GM23338 (cell line): ENCODE results near the gene CADPS. TPM values are rescaled to one million over a fixed set of nuclear protein-coding genes. Genes with fewer than 3 reads are reported as not detected.

Source experiments
- ATAC-seq: fragments of 200-7000 bp; cut with Tn5 transposase; 3 replicates; pipeline ENCODE4 v1.9.1; 2020
- DNase-seq: peaks from one replicate; pipeline ENCODE4 v3.0.0-alpha.2; 2015; ENCODE audit warnings: low spot score
- H2AFZ ChIP-seq: fragments of 200-600 bp; sonication (generic); 2 replicates; pipeline ENCODE4 v1.8.0; 2016; ENCODE audit warnings: antibody characterized with exemption, mild to moderate bottlenecking, moderate library complexity
- H3F3A ChIP-seq: fragments of 200-600 bp; sonication (generic); replicated peaks from 2 replicates; pipeline ENCODE4 v1.8.0; 2017; ENCODE audit warnings: antibody characterized with exemption, mixed run types, low read depth
- H3K27ac ChIP-seq: fragments of 200-600 bp; sonication (generic); 2 replicates; pipeline ENCODE4 v1.6.1; 2016; ENCODE audit warnings: low read depth
- H3K27me3 ChIP-seq: fragments of 200-600 bp; sonication (generic); 2 replicates; pipeline ENCODE4 v1.8.0; 2016; ENCODE audit warnings: mild to moderate bottlenecking, mixed run types, moderate library complexity; ENCODE audit not compliant: insufficient read depth
- H3K36me3 ChIP-seq: fragments of 200-600 bp; sonication (generic); 2 replicates; pipeline ENCODE4 v1.8.0; 2016; ENCODE audit warnings: mild to moderate bottlenecking; ENCODE audit not compliant: insufficient read depth
- H3K4me1 ChIP-seq: fragments of 200-600 bp; sonication (generic); 2 replicates; pipeline ENCODE4 v1.8.0; 2016; ENCODE audit warnings: mild to moderate bottlenecking, moderate library complexity; ENCODE audit not compliant: insufficient read depth
- H3K4me2 ChIP-seq: fragments of 200-600 bp; sonication (generic); 2 replicates; pipeline ENCODE4 v1.7.1; 2017; ENCODE audit warnings: mixed run types
- H3K4me3 ChIP-seq: fragments of 200-600 bp; sonication (generic); 2 replicates; pipeline ENCODE4 v1.6.1; 2016; ENCODE audit warnings: mixed run types
- H3K79me2 ChIP-seq: fragments of 200-600 bp; sonication (generic); replicated peaks from 2 replicates; pipeline ENCODE4 v1.8.0; 2017; ENCODE audit warnings: mild to moderate bottlenecking; ENCODE audit not compliant: insufficient read depth
- H3K9me2 ChIP-seq: fragments of 200-600 bp; sonication (generic); 2 replicates; pipeline ENCODE4 v1.8.0; 2017; ENCODE audit not compliant: insufficient read depth
- H4K20me1 ChIP-seq: fragments of 200-600 bp; sonication (generic); replicated peaks from 2 replicates; pipeline ENCODE4 v1.8.0; 2017; ENCODE audit warnings: mild to moderate bottlenecking; ENCODE audit not compliant: insufficient read depth
- H3K27ac Mint-ChIP-seq: 2 replicates; pipeline ENCODE4 v1.8.0; 2020; ENCODE audit warnings: inconsistent platforms, mild to moderate bottlenecking, moderate library complexity, mixed read lengths
- H3K27me3 Mint-ChIP-seq: 3 replicates; pipeline ENCODE4 v1.8.0; 2022; ENCODE audit warnings: low read depth, mild to moderate bottlenecking, moderate library complexity, mixed read lengths, inconsistent platforms; ENCODE audit not compliant: insufficient read depth, poor library complexity
- H3K36me3 Mint-ChIP-seq: 3 replicates; pipeline ENCODE4 v1.8.0; 2021; ENCODE audit warnings: low read depth, mild to moderate bottlenecking, inconsistent platforms, moderate library complexity, mixed read lengths
- H3K4me1 Mint-ChIP-seq: 3 replicates; pipeline ENCODE4 v1.8.0; 2020; ENCODE audit warnings: mild to moderate bottlenecking, inconsistent platforms, mixed read lengths
- H3K4me3 Mint-ChIP-seq: 3 replicates; pipeline ENCODE4 v1.8.0; 2021; ENCODE audit warnings: moderate library complexity, mild to moderate bottlenecking, inconsistent platforms, mixed read lengths
- H3K9me3 Mint-ChIP-seq: 3 replicates; pipeline ENCODE4 v1.8.0; 2020; ENCODE audit warnings: moderate library complexity, mild to moderate bottlenecking, inconsistent platforms, mixed read lengths
- CREB1 ChIP-seq: fragments of 250-450 bp; sonication (Bioruptor Pico); IDR thresholded peaks from 2 replicates; pipeline ENCODE4 v1.5.0; 2020; ENCODE audit warnings: low read depth, mild to moderate bottlenecking, moderate library complexity
- CTCF ChIP-seq, 2 experiments: fragments of 200-600 bp in 1 of 2; sonication (generic) in 1 of 2; conservative IDR thresholded peaks; 2 replicates each; pipeline versions ENCODE4 v1.5.1 to v1.6.1; 2016 to 2017; ENCODE audit warnings: antibody characterized with exemption in 2 of 2, low read depth in 2 of 2, mild to moderate bottlenecking in 2 of 2, moderate library complexity in 1 of 2
- ETS1 ChIP-seq: IDR thresholded peaks from 2 replicates; pipeline ENCODE4 v1.6.1; 2016; ENCODE audit warnings: antibody characterized with exemption
- NANOG ChIP-seq: IDR thresholded peaks from 2 replicates; pipeline ENCODE4 v1.6.1; 2016; ENCODE audit warnings: antibody characterized with exemption, borderline replicate concordance
- POLR2AphosphoS5 ChIP-seq: IDR thresholded peaks from 2 replicates; pipeline ENCODE4 v1.6.1; 2016; ENCODE audit warnings: antibody characterized with exemption, low read depth
- ZNF114 ChIP-seq: fragments of 250-450 bp; sonication (Bioruptor Pico); IDR thresholded peaks from 2 replicates; pipeline ENCODE4 v1.5.0; 2020; ENCODE audit warnings: mild to moderate bottlenecking, moderate library complexity
- ZNF331 ChIP-seq: fragments of 250-450 bp; sonication (Bioruptor Pico); IDR thresholded peaks from 2 replicates; pipeline ENCODE4 v1.5.0; 2020; ENCODE audit warnings: low read depth, mild to moderate bottlenecking, moderate library complexity
- polyA plus RNA-seq: library from polyadenylated mRNA; unstranded; fragments of >200 nt; fragmentation: Nextera tagmentation; extraction: Ambion mirVana; gene quantifications from 2 replicates; pipeline ENCODE4 v1.2.1, GENCODE V29; 2016
- total RNA-seq: library from RNA; depleted of rRNA; stranded (reverse); fragments of >200 nt; shearing (Covaris generic); gene quantifications from 2 replicates; pipeline ENCODE4 v1.2.3, GENCODE V29; 2014

The CADPS gene
- total and polyA plus RNA-seq, 2 experiments from 2014 or later: 14.7 to 22.0 TPM

GRCh38 chr3:62758296-62759066 is 116.7 kb downstream of the CADPS start:
- no peaks in the 10 kb centered on the region for H3K36me3 Mint-ChIP-seq

GRCh38 chr3:62757045-62757444 is 118.2 kb downstream of the CADPS start:
- Histone ChIP-seq H4K20me1 (no peaks in the 10 kb centered on the region), H2AFZ (no peak overlapping the region), H3K4me2 (no peak overlapping the region), H3F3A (no peaks in the 10 kb centered on the region), H3K4me1 (peaks cover 6% of the 10 kb centered on the region; the same call in 1 of the 2 replicates), H3K27ac (no peak overlapping the region), H3K27me3 (no peaks in the 10 kb centered on the region), H3K79me2 (no peaks in the 10 kb centered on the region), H3K4me3 (no peak overlapping the region), H3K9me2 (0 out of 2 replicates have a peak, but pooled peaks cover 5% of the 10 kb centered on the region), H3K36me3 (no peaks in the 10 kb centered on the region)
- Mint-ChIP-seq H3K9me3 (no peaks in the 10 kb centered on the region), H3K27me3 (no peaks in the 10 kb centered on the region), H3K27ac (no peak overlapping the region), H3K4me1 (peaks cover 3% of the 10 kb centered on the region; the same call in 2 of the 3 replicates), H3K36me3 (no peaks in the 10 kb centered on the region), H3K4me3 (no peak overlapping the region)
- DNase-seq (no peak), ATAC-seq (no peak)
- no peak for TF ChIP-seq ETS1
- no peak for TF ChIP-seq NANOG
- no peak for TF ChIP-seq ZNF331 (CRISPR knock-in tag)
- no peak for TF ChIP-seq CTCF (conservative IDR thresholded peaks at IDR 0.05; ENCODE audit: low read depth in 2 of 2)
- no peak for TF ChIP-seq CREB1 (CRISPR knock-in tag)

More at GRCh38 chr3:62758296-62759066, 116.7 kb downstream of the CADPS start:
- no peak overlapping the region for H3K4me2 ChIP-seq
- H3K36me3 ChIP-seq: no peaks in the 10 kb centered on the region
- H3K4me3 ChIP-seq: no peak overlapping the region
- no peaks in the 10 kb centered on the region for H3K9me3 Mint-ChIP-seq
- H3F3A ChIP-seq: no peaks in the 10 kb centered on the region
- H3K27ac ChIP-seq: no peak overlapping the region
- peaks cover 3% of the 10 kb centered on the region; the same call in 2 of the 3 replicates for H3K4me1 Mint-ChIP-seq
- H2AFZ ChIP-seq: no peak overlapping the region
- H3K27me3 Mint-ChIP-seq: no peaks in the 10 kb centered on the region
- H3K4me3 Mint-ChIP-seq: no peak overlapping the region
- H3K79me2 ChIP-seq: no peaks in the 10 kb centered on the region
- DNase-seq (no peak), ATAC-seq (no peak)
- H4K20me1 ChIP-seq: no peaks in the 10 kb centered on the region
- no peak overlapping the region for H3K27ac Mint-ChIP-seq
- TF ChIP-seq POLR2AphosphoS5 (no peak), ZNF331 (CRISPR knock-in tag) (no peak), ZNF114 (no peak), CTCF (conservative IDR thresholded peaks at IDR 0.05; ENCODE audit: low read depth in 2 of 2) (no peak), ETS1 (no peak)
- peaks cover 6% of the 10 kb centered on the region; the same call in 1 of the 2 replicates for H3K4me1 ChIP-seq
- H3K9me2 ChIP-seq: 0 out of 2 replicates have a peak, but pooled peaks cover 11% of the 10 kb centered on the region
- H3K27me3 ChIP-seq: no peaks in the 10 kb centered on the region
